PC-9 (cell line): Measurements from ENCODE around the gene SLC35F3. TPM values are rescaled to one million over a fixed set of nuclear protein-coding genes. Genes with fewer than 3 reads are reported as not detected.

ENCODE experiments used
- BruUV-seq: library from RNA; stranded (reverse); fragments of 400-500 nt; replicated peaks from 2 replicates; lab custom pipeline; 2021; lab: Mats Ljungman, UMichigan
- CTCF ChIA-PET: fragments of 300-600 bp; sonication (Branson Sonifier 250); formaldehyde crosslinking; loops from one replicate; lab custom pipeline; 2022; ENCODE audit warnings: antibody characterized with exemption; lab: Charles Lee
- POLR2A ChIA-PET: fragments of 300-600 bp; sonication (Branson Sonifier 250); formaldehyde crosslinking; loops from one replicate; lab custom pipeline; 2022; ENCODE audit warnings: antibody characterized with exemption; ENCODE audit not compliant: unreplicated experiment; lab: Charles Lee
- DNase-seq, 2 experiments: peaks; one replicate each; pipeline versions ENCODE4 v3.0.0 to v3.0.0-alpha.2; 2015 to 2022; ENCODE audit warnings: mixed read lengths in 1 of 2
- H2AFZ ChIP-seq: fragments of 200-600 bp; sonication (generic); 2 replicates; pipeline ENCODE4 v1.8.1; 2017; ENCODE audit warnings: antibody characterized with exemption
- H3F3A ChIP-seq: fragments of 200-600 bp; sonication (generic); 2 replicates; pipeline ENCODE4 v1.8.1; 2017; ENCODE audit warnings: antibody characterized with exemption, mild to moderate bottlenecking, low read depth; ENCODE audit not compliant: insufficient read depth
- H3K27ac ChIP-seq: fragments of 200-600 bp; sonication (generic); 2 replicates; pipeline ENCODE4 v1.6.1; 2016; ENCODE audit warnings: mixed run types
- H3K27me3 ChIP-seq: fragments of 200-600 bp; sonication (generic); 2 replicates; pipeline ENCODE4 v1.6.1; 2016; ENCODE audit warnings: low read depth, mixed run types; ENCODE audit not compliant: insufficient read depth
- H3K36me3 ChIP-seq: fragments of 200-600 bp; sonication (generic); 2 replicates; pipeline ENCODE4 v1.6.1; 2016; ENCODE audit warnings: low read depth, mixed run types
- H3K4me1 ChIP-seq: fragments of 200-600 bp; sonication (generic); replicated peaks from 2 replicates; pipeline ENCODE4 v1.6.1; 2016; ENCODE audit warnings: mixed run types; ENCODE audit not compliant: insufficient read depth
- H3K4me2 ChIP-seq: fragments of 200-600 bp; sonication (generic); 2 replicates; pipeline ENCODE4 v1.6.1; 2017; ENCODE audit warnings: mixed run types
- H3K4me3 ChIP-seq: fragments of 200-600 bp; sonication (generic); 2 replicates; pipeline ENCODE4 v1.6.1; 2016; ENCODE audit warnings: mixed run types
- H3K79me2 ChIP-seq: fragments of 200-600 bp; sonication (generic); 2 replicates; pipeline ENCODE4 v1.6.1; 2017; ENCODE audit warnings: low read depth, mixed run types
- H3K9me2 ChIP-seq: fragments of 200-600 bp; sonication (generic); 2 replicates; pipeline ENCODE4 v1.8.1; 2017; ENCODE audit warnings: mild to moderate bottlenecking; ENCODE audit not compliant: insufficient read depth
- H3K9me3 ChIP-seq: fragments of 200-600 bp; sonication (generic); 2 replicates; pipeline ENCODE4 v1.8.1; 2016; ENCODE audit warnings: low read depth; ENCODE audit not compliant: insufficient read depth
- H4K20me1 ChIP-seq: fragments of 200-600 bp; sonication (generic); 2 replicates; pipeline ENCODE4 v1.8.1; 2017; ENCODE audit not compliant: insufficient read depth
- EZH2 ChIP-seq: fragments of 200-600 bp; sonication (generic); IDR thresholded peaks from 2 replicates; pipeline ENCODE4 v1.8.0; 2017; ENCODE audit warnings: antibody characterized with exemption, low read depth
- intact Hi-C: fragments of 100-400 bp; cut with micrococcal nuclease; formaldehyde crosslinking; loops from one replicate; pipeline ENCODE4 v1.10.0; 2022; ENCODE audit not compliant: unreplicated experiment
- total RNA-seq: library from RNA; stranded (reverse); gene quantifications from 2 replicates; pipeline ENCODE4 v1.2.3, GENCODE V29; 2021
- TF ChIP-seq, protein P1 (sequence below): fragments of 200-600 bp; sonication (generic); conservative IDR thresholded peaks from 2 replicates; pipeline ENCODE4 v1.6.1; 2017; ENCODE audit warnings: mixed run types, antibody characterized with exemption, mild to moderate bottlenecking, moderate library complexity

Gene SLC35F3
- total RNA-seq, 1 experiment from 2014 or later, result 6.1 TPM

DNA sequence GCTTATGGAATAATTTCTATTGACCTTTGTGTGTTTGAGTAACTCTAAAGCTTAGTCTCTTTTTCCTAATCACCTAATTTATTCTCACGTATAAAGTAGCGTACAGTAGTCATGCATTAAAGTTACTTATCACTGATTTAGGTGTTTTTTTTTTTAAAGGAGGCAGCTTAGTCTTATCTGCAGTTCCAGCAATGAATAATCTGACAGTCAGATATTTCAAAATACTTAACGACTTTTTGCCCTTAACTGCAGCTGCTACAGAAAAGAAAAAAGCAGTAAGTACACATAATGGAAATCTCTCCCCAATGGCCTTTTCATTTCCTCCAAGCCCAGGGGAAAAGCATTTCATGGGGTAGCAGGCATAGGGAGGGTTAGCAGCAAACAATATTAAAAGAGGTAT lies 54.6 kb downstream of the SLC35F3 start:
- no peak for TF ChIP-seq EZH2
- TF ChIP-seq, protein P1, sequence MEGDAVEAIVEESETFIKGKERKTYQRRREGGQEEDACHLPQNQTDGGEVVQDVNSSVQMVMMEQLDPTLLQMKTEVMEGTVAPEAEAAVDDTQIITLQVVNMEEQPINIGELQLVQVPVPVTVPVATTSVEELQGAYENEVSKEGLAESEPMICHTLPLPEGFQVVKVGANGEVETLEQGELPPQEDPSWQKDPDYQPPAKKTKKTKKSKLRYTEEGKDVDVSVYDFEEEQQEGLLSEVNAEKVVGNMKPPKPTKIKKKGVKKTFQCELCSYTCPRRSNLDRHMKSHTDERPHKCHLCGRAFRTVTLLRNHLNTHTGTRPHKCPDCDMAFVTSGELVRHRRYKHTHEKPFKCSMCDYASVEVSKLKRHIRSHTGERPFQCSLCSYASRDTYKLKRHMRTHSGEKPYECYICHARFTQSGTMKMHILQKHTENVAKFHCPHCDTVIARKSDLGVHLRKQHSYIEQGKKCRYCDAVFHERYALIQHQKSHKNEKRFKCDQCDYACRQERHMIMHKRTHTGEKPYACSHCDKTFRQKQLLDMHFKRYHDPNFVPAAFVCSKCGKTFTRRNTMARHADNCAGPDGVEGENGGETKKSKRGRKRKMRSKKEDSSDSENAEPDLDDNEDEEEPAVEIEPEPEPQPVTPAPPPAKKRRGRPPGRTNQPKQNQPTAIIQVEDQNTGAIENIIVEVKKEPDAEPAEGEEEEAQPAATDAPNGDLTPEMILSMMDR, result no peak
- Histone ChIP-seq H3K36me3 (no peaks in the 10 kb centered on the region), H3K27me3 (no peaks in the 10 kb centered on the region), H3K4me3 (no peak overlapping the region), H2AFZ (no peak overlapping the region), H4K20me1 (no peaks in the 10 kb centered on the region), H3F3A (no peaks in the 10 kb centered on the region), H3K9me3 (no peaks in the 10 kb centered on the region), H3K79me2 (no peaks in the 10 kb centered on the region), H3K4me2 (no peak overlapping the region), H3K4me1 (no peaks in the 10 kb centered on the region), H3K27ac (no peak overlapping the region), H3K9me2 (no peaks in the 10 kb centered on the region)
- POLR2A ChIA-PET, result interaction anchor here (0.7 kb wide), 1 partner anchor 328 kb away, joined by 3 read pairs; no protein-coding TSS in a partner anchor
- DNase-seq, result no peak
- BruUV-seq, result no TSS peak
- CTCF ChIA-PET, result no interaction called here
- intact Hi-C loops, result no loop called here

DNA sequence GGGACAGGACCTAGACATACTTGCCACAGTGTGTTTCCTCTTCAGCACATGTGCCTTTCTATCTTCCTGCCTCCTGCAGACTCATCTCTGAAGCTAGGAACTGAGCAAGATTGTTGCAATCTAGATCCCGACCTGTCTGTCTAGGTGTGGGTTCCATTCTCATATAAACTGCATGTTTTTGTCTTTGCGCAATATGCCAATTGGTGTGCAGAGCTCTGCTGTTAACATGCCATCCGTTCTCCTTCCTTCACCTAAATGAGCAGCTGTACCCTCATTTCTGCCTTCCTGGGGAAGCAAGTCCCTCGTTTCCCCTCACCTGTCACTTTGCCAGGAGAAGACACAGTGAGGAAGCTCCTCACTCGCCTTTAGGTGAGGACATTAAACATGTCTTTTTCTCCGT lies 55.5 kb downstream of the SLC35F3 start:
- Histone ChIP-seq H3F3A (no peaks in the 10 kb centered on the region), H3K27me3 (no peaks in the 10 kb centered on the region), H3K9me2 (no peaks in the 10 kb centered on the region), H3K36me3 (no peaks in the 10 kb centered on the region), H3K4me2 (no peak overlapping the region), H3K4me3 (no peak overlapping the region), H3K79me2 (no peaks in the 10 kb centered on the region), H3K27ac (no peak overlapping the region), H4K20me1 (no peaks in the 10 kb centered on the region), H2AFZ (no peak overlapping the region), H3K9me3 (peaks cover 3% of the 10 kb centered on the region; the same call in 1 of the 2 replicates), H3K4me1 (no peaks in the 10 kb centered on the region)
- CTCF ChIA-PET, result no interaction called here
- no peak for TF ChIP-seq EZH2
- TF ChIP-seq, protein P1, result no peak
- BruUV-seq, result no TSS peak
- POLR2A ChIA-PET, result no interaction called here
- intact Hi-C loops, result no loop called here
- DNase-seq, result no peak

GRCh38 chr1:233960386-233960785 lies 55.9 kb downstream of the SLC35F3 start:
- Histone ChIP-seq H3K4me1 (no peaks in the 10 kb centered on the region), H3K27me3 (no peaks in the 10 kb centered on the region), H3K36me3 (no peaks in the 10 kb centered on the region), H4K20me1 (no peaks in the 10 kb centered on the region), H3K4me3 (no peak overlapping the region), H3F3A (no peaks in the 10 kb centered on the region), H3K79me2 (no peaks in the 10 kb centered on the region), H3K4me2 (no peak overlapping the region), H3K27ac (no peak overlapping the region), H2AFZ (no peak overlapping the region), H3K9me2 (no peaks in the 10 kb centered on the region), H3K9me3 (peaks cover 3% of the 10 kb centered on the region; the same call in 1 of the 2 replicates)
- intact Hi-C loops, result no loop called here
- ChIA-PET CTCF (no interaction called here), POLR2A (no interaction called here)
- TF ChIP-seq EZH2, result no peak
- TF ChIP-seq, protein P1, result no peak
- no peak for DNase-seq
- BruUV-seq, result no TSS peak
